Left hindlimb (tissue), 1 donor: ENCODE results near the gene EPC2.
A peak's percentile ranks its signal among the peaks of the same experiment; 100 is the strongest.

Experiments
- DNase-seq: peaks from one replicate; pipeline ENCODE4 v3.0.0-alpha.2; 2018

The EPC2 gene

GRCh38 chr2:148814860-148815419 lies 170.4 kb downstream of the EPC2 start:
- no peak for DNase-seq

- DNase-seq, result no peak
Observed at GRCh38 chr2:148816176-148816575, 171.6 kb downstream of the EPC2 start.

DNA sequence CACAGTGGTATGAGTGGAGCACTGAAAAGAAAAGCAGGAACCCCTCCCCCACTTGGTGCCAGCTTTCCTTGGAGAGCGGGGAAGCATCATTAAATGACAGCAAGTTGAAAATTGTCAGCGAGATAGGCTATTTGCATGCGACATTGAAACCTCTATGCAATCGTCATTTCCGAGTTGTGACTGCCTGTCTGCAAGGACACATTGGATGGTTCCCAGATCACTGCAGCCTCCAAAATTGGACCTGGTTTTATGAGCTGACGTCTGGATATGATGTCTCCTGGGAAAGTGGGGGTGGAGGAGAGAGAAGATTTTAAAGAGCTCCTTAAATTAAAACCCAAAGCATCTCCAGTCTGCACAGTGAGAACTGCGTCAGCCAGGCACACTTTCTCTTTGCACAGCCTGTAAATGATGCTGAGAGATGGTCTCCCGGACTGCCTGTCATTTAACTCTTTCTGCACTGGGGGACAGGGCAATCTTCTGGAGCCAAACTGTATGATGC lies 172.7 kb downstream of the EPC2 start:
- DNase-seq, result peak; percentile 39

- no peak for DNase-seq
Observed at GRCh38 chr2:148819019-148819585, 174.6 kb downstream of the EPC2 start.

DNA sequence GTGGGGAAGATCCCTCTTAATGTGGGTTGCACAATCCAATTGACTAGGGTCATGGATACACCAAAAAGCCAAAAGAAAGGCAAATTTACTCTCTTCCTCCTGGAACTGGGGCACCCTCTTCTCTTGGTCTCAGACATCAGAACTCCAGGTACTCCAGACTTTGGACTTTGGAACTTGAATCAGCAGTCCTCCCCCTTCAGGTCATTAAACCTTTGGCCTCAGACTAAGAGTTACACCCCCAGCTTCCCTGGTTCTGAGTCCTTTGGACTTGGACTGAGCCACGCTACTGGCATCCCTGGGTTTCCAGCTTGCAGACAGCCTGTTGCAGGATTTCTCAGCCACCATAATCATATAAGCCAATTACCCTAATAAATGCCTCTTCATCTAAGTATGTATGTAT lies 179.6 kb downstream of the EPC2 start:
- no peak for DNase-seq

- DNase-seq, result no peak
Observed at GRCh38 chr2:148826791-148827190, 182.2 kb downstream of the EPC2 start.

GRCh38 chr2:148828941-148829340 lies 184.4 kb downstream of the EPC2 start:
- no peak for DNase-seq

DNA sequence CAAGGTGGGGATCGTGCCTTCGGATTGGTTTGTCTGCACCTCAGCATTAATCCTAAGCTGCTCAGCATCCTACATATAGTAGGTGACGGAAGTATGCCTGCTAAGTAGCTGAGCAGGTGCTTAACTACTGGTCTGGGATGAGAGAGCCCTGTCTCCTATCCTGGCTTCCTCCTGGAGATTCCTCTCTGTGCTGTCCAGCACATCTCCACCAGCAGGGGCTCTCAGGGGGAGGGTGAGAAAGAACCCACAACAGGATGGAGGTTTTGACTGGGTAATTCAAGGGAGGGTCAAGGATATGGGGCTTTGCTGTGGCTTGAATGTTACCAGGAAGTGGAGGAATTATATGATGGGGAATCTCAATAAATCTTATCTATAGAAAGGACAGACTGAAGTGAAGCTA lies 185.1 kb downstream of the EPC2 start:
- DNase-seq, result no peak

DNA sequence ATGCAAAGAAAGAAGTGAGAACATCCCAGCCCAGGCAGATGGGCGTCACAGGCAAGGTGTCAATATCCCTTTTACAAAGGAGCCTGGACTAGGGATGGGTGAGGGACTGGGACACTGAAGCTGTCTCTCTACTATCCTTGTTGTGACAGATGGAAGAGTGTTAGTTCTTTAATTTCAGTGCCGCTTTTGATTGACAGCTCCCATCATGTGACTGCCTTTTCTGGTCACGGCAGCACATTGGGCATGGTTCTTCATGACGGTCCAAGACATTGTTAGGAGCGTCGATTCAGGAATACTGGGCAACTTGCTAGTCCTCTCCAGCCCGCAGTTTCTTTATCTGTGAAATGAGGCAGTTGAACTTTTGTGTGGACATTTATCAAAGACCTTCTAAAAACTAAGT lies 188.1 kb downstream of the EPC2 start:
- no peak for DNase-seq
